SKM-1 (cell line): ENCODE results near the gene PEX11B.

ENCODE experiments used
- DNase-seq: peaks from one replicate; lab custom pipeline; 2025; ENCODE audit not compliant: unreplicated experiment; lab: John Stamatoyannopoulos, UW

Gene PEX11B

DNA sequence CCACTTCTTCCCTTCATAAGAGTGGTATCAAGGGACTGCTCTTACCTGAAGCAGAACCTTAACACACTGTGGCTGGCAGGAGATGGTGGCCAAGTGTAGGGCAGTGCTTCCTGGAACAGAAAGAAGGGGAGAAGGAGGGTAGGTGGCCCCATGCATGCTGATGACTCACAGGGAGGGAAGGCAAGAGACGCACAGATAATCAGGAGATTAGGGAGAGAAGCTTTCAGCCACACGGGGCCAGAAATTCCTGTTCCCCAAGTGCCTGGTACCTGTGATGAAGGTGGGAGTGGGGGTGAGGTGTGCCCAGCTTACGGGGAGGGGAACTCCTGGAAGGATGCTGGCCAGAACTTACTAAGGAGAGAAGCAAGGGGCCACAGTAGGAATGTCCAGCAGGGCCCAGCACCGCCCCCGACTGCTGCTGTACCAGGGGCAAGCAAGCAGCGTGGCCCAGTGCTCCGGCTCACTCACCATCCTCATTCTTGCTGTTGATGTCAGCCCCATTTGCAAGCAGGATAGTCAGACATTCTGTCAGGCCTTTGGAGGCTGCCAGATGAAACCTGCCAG lies 40.5 kb downstream of the PEX11B start:
- no peak for DNase-seq

DNA sequence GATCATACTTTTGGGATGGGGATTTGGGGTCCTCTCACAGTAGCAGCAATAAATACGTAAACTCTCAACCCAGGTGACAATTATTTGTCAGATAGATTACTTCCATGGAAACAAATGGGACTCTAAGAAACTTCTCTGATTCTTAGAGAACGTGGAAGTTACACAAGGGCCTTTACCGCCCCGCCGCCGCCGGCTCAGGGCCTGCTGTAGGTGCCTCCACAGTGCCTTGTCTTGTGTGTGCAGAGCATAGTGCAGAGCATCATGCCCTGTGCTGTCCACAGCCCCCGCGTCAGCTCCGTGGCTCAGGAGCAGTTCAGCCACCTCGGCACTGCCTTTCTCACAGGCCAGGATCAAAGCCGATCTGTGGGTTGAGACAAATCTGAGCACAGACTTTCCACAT lies 43.9 kb downstream of the PEX11B start:
- DNase-seq = no peak

DNA sequence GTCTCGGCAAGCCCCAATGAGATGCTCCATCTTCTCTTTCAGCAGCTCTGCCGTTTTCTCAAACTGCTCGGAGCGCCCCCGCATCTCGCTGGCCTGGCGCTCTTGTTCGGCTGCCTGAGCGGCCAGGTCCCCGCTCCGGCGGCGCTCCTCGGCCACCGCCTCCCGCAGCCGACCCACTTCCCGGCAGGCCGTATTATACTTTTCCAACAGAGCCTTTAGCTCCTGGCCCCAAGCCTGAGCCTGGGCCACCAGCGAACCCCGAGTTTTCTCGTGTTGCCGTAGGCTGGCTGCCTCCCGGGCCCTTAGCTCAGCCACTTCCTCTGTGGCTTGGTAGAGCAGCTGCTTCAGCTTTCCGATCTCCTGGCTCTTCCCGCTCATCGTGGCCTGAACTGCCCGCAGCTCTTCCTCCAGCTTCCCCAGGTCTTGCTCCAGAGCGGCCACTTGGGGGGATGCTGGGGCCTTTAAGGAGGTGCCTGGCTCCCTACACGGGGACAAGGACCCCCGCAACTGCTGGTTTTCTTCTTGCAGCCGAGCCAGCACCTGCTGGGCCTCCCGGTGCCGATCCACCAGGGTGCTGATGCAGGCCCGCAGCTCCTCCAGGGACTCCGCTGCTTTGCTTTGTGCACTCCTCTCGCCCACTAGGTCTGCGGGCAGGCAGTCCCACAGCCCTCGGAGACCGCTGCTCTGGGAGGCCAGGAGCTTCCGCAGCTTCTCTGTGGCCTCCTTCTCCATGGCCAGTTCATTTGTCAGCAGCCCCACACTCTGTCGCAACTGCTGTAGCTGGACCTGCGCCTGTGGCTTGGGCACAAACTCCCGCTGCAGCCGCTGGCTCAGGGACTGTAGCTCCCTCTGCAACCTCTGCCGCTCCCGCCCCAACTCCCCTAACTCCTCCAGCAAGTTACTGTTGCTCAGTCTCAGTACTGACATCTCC lies 46.3 kb downstream of the PEX11B start:
- peak; percentile 87 for DNase-seq

DNA sequence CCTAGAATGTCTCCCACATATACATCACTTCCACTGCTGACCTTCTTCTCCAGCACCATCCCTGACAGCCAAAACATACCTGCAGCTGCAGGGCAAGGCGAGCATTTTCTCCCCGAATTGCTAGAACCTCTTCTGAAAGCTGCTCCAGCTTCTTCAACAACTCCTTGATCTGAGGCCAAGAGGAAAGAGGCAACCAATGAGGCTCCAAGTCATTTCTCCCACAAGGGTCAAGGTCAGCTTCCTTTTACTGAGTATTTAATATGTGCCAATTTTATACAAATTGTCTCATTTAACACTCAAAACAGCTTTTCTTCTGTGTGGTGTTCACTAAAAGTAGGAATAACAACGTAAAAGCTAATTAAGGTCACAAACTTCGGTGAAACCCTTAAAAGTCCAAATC lies 50.3 kb downstream of the PEX11B start:
- no peak for DNase-seq

DNA sequence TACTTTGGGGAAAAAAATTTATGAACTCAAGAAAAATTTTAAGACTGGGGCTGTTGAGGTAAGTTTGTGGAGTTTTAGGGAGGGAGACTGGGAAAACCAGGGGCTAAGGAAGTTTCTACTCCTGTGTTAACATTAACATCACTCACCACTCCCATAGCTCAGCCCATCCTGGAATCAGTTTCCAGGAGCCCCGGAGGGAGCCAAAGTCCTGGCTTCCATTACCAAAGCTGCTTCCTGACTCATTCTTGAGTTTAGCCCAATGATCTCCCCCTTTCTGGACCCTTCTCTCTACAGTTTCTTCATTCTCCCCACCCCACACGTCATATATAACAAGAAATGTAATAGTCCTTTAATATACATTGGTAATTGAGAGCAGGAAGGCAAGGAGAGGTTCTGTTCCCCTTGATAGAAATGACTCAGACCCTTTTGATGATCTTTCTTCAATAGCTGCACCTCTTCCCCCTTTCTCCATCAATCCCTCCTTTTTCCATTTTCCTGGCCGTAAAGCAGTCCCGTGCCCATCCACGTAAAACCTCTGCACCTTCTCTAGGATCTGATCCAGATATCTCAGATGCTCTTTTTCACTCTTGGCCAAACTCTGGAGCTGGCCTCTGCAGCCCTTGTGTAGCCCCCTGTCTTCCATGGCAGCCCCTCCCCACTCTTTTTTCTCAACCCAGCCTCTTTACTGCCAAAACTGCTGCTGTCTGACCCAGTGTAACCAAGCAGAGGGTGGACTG lies 55.1 kb downstream of the PEX11B start:
- DNase-seq = no peak
